Ovary (tissue), 3 donors: ENCODE results near the gene CNKSR3.
A peak's percentile ranks its signal among the peaks of the same experiment; 100 is the strongest.

Experiments used
- POLR2A ChIP-seq: fragments of 450-650 bp; IDR thresholded peaks from one replicate; pipeline ENCODE4 v1.6.1; 2017; ENCODE audit warnings: antibody characterized with exemption, mild to moderate bottlenecking, moderate library complexity
- TF ChIP-seq, protein P1 (sequence below), 3 donors: fragments of 450-650 bp in 2 of 3; fragments of 200-600 bp in 1 of 3; IDR thresholded peaks; one replicate each; pipeline versions ENCODE4 v1.5.1 to v1.8.0; 2016 to 2022; ENCODE audit warnings: antibody characterized with exemption in 3 of 3, mild to moderate bottlenecking in 1 of 3
- donor health status: DM: no; HTN: no; CAD: no.

DNA sequence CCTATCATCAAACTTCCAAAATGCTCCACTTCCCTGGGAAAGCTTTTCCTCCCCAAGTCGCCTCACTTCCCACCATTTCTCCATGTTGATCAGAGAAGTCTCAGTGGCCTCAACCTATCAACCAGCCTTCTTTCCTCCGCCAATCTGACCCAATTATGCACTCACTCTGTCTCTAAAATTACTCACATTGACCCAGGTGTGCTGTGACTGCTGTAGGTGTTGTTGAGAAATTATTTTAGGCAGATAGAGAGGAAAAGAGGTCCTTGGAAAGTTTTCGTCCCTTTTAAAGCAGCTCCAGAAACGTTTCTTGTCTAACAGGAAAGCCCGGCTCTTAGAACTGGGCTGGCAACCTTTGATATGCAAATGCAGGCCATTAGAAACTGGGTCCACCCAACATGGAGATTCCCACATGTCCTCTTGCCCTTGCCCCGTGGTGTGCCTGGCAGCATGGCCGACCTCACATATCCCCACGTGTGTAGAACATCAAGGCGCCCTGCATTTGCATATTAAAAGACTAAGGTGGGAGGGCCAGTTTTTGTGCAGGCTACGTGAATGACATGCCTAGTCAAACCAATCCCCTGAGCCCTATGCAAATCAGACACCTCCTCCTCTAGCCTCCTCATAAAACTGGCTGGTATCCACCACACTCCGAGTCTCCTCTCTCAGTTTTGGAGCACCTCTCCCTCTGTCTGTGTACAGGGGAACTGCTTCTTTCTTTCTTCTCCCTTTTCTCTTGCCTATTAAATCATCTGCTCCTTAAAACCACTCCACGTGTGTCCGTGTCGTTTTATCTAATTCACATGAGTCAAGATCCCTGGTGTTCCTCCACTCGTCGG, 166.8 kb downstream of the CNKSR3 start:
- TF ChIP-seq, protein P1, sequence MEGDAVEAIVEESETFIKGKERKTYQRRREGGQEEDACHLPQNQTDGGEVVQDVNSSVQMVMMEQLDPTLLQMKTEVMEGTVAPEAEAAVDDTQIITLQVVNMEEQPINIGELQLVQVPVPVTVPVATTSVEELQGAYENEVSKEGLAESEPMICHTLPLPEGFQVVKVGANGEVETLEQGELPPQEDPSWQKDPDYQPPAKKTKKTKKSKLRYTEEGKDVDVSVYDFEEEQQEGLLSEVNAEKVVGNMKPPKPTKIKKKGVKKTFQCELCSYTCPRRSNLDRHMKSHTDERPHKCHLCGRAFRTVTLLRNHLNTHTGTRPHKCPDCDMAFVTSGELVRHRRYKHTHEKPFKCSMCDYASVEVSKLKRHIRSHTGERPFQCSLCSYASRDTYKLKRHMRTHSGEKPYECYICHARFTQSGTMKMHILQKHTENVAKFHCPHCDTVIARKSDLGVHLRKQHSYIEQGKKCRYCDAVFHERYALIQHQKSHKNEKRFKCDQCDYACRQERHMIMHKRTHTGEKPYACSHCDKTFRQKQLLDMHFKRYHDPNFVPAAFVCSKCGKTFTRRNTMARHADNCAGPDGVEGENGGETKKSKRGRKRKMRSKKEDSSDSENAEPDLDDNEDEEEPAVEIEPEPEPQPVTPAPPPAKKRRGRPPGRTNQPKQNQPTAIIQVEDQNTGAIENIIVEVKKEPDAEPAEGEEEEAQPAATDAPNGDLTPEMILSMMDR (IDR thresholded peaks at IDR 0.05), result peak in 1 of 3 donors; percentile 30
- TF ChIP-seq POLR2A, result no peak
